Neural cell (in vitro differentiated cells): Measurements from ENCODE around the gene NME9. TPM values are rescaled to one million over a fixed set of nuclear protein-coding genes. Genes with fewer than 3 reads are reported as not detected.

Experiments
- H2AFZ ChIP-seq: fragments of 200-600, 300-800 bp; sonication (generic), shearing (Covaris generic); 2 replicates; pipeline ENCODE4 v1.6.0; 2014; ENCODE audit warnings: low read depth, mild to moderate bottlenecking, antibody characterized with exemption, low read length, moderate library complexity
- H3F3A ChIP-seq: fragments of 200-600 bp; shearing (Covaris generic); 2 replicates; pipeline ENCODE4 v1.6.1; 2016; ENCODE audit warnings: mild to moderate bottlenecking, moderate library complexity, mixed read lengths, antibody characterized with exemption, low read length; ENCODE audit not compliant: insufficient read depth, poor library complexity, severe bottlenecking
- H3K27ac ChIP-seq: fragments of 200-600, 300-800 bp; sonication (generic), shearing (Covaris generic); 2 replicates; pipeline ENCODE4 v1.5.1; 2014; ENCODE audit warnings: mild to moderate bottlenecking, low read length, moderate library complexity
- H3K27me3 ChIP-seq: fragments of 300-800, 200-600 bp; sonication (generic), shearing (Covaris generic); 2 replicates; pipeline ENCODE4 v1.6.0; 2014; ENCODE audit warnings: mild to moderate bottlenecking, low read depth, low read length, moderate library complexity; ENCODE audit not compliant: insufficient read depth
- H3K36me3 ChIP-seq: fragments of 300-800, 200-600 bp; sonication (generic), shearing (Covaris generic); 2 replicates; pipeline ENCODE4 v1.5.1; 2014; ENCODE audit warnings: mild to moderate bottlenecking, antibody characterized with exemption, low read length, moderate library complexity; ENCODE audit not compliant: insufficient read depth
- H3K4me2 ChIP-seq: fragments of 300-800, 200-600 bp; sonication (generic), shearing (Covaris generic); 2 replicates; pipeline ENCODE4 v1.6.0; 2014; ENCODE audit warnings: mild to moderate bottlenecking, low read length
- H3K4me3 ChIP-seq: fragments of 300-800, 200-600 bp; sonication (generic), shearing (Covaris generic); 2 replicates; pipeline ENCODE4 v1.5.1; 2014; ENCODE audit warnings: mild to moderate bottlenecking, low read length, moderate library complexity
- H3K79me2 ChIP-seq: fragments of 200-600 bp; shearing (Covaris generic); replicated peaks from 2 replicates; pipeline ENCODE4 v1.6.0; 2014; ENCODE audit warnings: mild to moderate bottlenecking, low read length, moderate library complexity; ENCODE audit not compliant: insufficient read depth
- H3K9ac ChIP-seq: fragments of 300-800, 200-600 bp; sonication (generic), shearing (Covaris generic); 2 replicates; pipeline ENCODE4 v1.6.1; 2016; ENCODE audit warnings: mild to moderate bottlenecking, low read length, mixed read lengths
- H3K9me2 ChIP-seq: fragments of 200-600 bp; shearing (Covaris generic); 2 replicates; pipeline ENCODE4 v1.6.1; 2016; ENCODE audit warnings: mild to moderate bottlenecking, low read length, mixed read lengths; ENCODE audit not compliant: insufficient read depth
- H3K9me3 ChIP-seq: fragments of 200-600, 300-800 bp; sonication (generic), shearing (Covaris generic); 2 replicates; pipeline ENCODE4 v1.6.1; 2016; ENCODE audit warnings: mild to moderate bottlenecking, mixed run types, low read length, moderate library complexity, mixed read lengths
- H4K20me1 ChIP-seq: fragments of 200-600 bp; shearing (Covaris generic); 2 replicates; pipeline ENCODE4 v1.6.1; 2016; ENCODE audit warnings: mild to moderate bottlenecking, mixed run types; ENCODE audit not compliant: insufficient read depth
- CTCF ChIP-seq: fragments of 450-650 bp; IDR thresholded peaks from 2 replicates; pipeline ENCODE4 v1.5.1; 2014; ENCODE audit warnings: antibody characterized with exemption, mild to moderate bottlenecking, moderate library complexity; ENCODE audit not compliant: poor library complexity, severe bottlenecking
- EP300 ChIP-seq: fragments of 450-650 bp; conservative IDR thresholded peaks from 2 replicates; pipeline ENCODE4 v1.6.1; 2014; ENCODE audit warnings: antibody characterized with exemption, mild to moderate bottlenecking, moderate library complexity; ENCODE audit not compliant: poor library complexity, severe bottlenecking
- EZH2 ChIP-seq: fragments of 200-600, 300-800 bp; shearing (Covaris generic), sonication (generic); IDR thresholded peaks from 2 replicates; pipeline ENCODE4 v1.6.1; 2014; ENCODE audit warnings: antibody characterized with exemption, low read length, borderline replicate concordance, mild to moderate bottlenecking; ENCODE audit not compliant: insufficient read depth, poor library complexity, severe bottlenecking
- MXI1 ChIP-seq: fragments of 450-650 bp; conservative IDR thresholded peaks from 2 replicates; pipeline ENCODE4 v1.6.1; 2014; ENCODE audit warnings: antibody characterized with exemption, mild to moderate bottlenecking; ENCODE audit not compliant: poor library complexity, severe bottlenecking
- POLR2AphosphoS5 ChIP-seq: IDR thresholded peaks from 2 replicates; pipeline ENCODE4 v1.6.1; 2012
- RAD21 ChIP-seq: fragments of 450-650 bp; conservative IDR thresholded peaks from 2 replicates; pipeline ENCODE4 v1.6.1; 2014; ENCODE audit warnings: antibody characterized with exemption, mild to moderate bottlenecking, moderate library complexity
- REST ChIP-seq: IDR thresholded peaks from 2 replicates; pipeline ENCODE4 v1.6.1; 2012; ENCODE audit warnings: borderline replicate concordance
- SMC3 ChIP-seq: fragments of 450-650 bp; conservative IDR thresholded peaks from 2 replicates; pipeline ENCODE4 v1.6.1; 2014; ENCODE audit warnings: antibody characterized with exemption, mild to moderate bottlenecking, moderate library complexity; ENCODE audit not compliant: poor library complexity
- TAF1 ChIP-seq: IDR thresholded peaks from 2 replicates; pipeline ENCODE4 v1.6.1; 2012; ENCODE audit warnings: low read depth
- polyA plus RNA-seq: library from polyadenylated mRNA; depleted of rRNA; stranded (reverse); fragments of >200 nt; gene quantifications from 2 replicates; pipeline ENCODE4 v1.2.3, GENCODE V29; 2014

Gene NME9
- polyA plus RNA-seq, 1 donor from 2014 or later = 17.4 TPM

GRCh38 chr3:138284079-138284478, 45.6 kb downstream of the NME9 start:
- H4K20me1 ChIP-seq = no peaks in the 10 kb centered on the region
- H3K27ac ChIP-seq = no peak overlapping the region
- no peaks in the 10 kb centered on the region for H3K9me3 ChIP-seq
- no peaks in the 10 kb centered on the region for H3K79me2 ChIP-seq
- H3F3A ChIP-seq = no peaks in the 10 kb centered on the region
- no peaks in the 10 kb centered on the region for H3K36me3 ChIP-seq
- TF ChIP-seq POLR2AphosphoS5 (no peak), EZH2 (no peak), EP300 (no peak), TAF1 (no peak), REST (no peak), RAD21 (no peak), CTCF (no peak), SMC3 (no peak), MXI1 (no peak)
- no peak overlapping the region for H2AFZ ChIP-seq
- no peaks in the 10 kb centered on the region for H3K27me3 ChIP-seq
- H3K4me2 ChIP-seq = no peak overlapping the region
- no peak overlapping the region for H3K4me3 ChIP-seq
- H3K9ac ChIP-seq = no peak overlapping the region
- H3K9me2 ChIP-seq = no peaks in the 10 kb centered on the region

DNA sequence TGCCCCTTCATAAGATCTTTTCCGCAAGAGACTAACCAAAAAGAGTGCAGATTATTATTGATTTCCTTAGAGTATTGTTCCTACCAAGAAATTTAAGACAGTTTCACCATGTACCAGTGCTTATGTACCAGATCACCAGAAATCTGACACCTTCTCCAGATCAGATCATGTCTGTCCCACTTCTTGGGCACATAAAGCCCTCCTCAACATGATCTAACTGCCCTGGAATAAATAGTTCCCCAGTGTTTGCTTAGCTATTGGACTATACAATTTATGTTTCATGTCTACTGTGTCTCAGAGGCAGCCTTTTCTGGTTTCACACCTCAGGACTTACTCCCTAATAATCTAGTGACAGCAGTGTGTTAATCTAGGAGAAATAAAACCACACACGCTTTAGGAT, 46.8 kb downstream of the NME9 start:
- Histone ChIP-seq H3K9me3 (no peaks in the 10 kb centered on the region), H3K9ac (no peak overlapping the region), H3K36me3 (no peaks in the 10 kb centered on the region), H3K4me3 (no peak overlapping the region), H3K27ac (no peak overlapping the region), H2AFZ (no peak overlapping the region), H3K27me3 (no peaks in the 10 kb centered on the region), H3K79me2 (no peaks in the 10 kb centered on the region), H4K20me1 (no peaks in the 10 kb centered on the region), H3K4me2 (no peak overlapping the region), H3K9me2 (no peaks in the 10 kb centered on the region), H3F3A (no peaks in the 10 kb centered on the region)
- TF ChIP-seq SMC3 = no peak
- TF ChIP-seq REST = no peak
- no peak for TF ChIP-seq EP300
- TF ChIP-seq MXI1 = no peak
- TF ChIP-seq POLR2AphosphoS5 = no peak
- no peak for TF ChIP-seq CTCF
- no peak for TF ChIP-seq TAF1
- TF ChIP-seq EZH2 = no peak
- no peak for TF ChIP-seq RAD21
